ENCODE measurements around the gene COL1A1. TPM values are rescaled to one million over a fixed set of nuclear protein-coding genes. Genes with fewer than 3 reads are reported as not detected.

COL1A1 gene
- total and polyA plus RNA-seq, 4 donors = 8.3 to 72.5 (median 35.8) TPM

GRCh38 chr17:50133769-50134099 lies 67.7 kb downstream of the COL1A1 start:
- Histone ChIP-seq H3K4me3 (ENCODE audit: low read depth in 1 of 3, low read length in 3 of 3) (no peak overlapping the region), H3K36me3 (ENCODE audit: control insufficient read depth in 4 of 4, insufficient read depth in 3 of 4, low read depth in 1 of 4, low read length in 3 of 4) (peaks cover 5 to 24% (median 14%) of the 10 kb centered on the region in 4 donors), H3K27me3 (ENCODE audit: control insufficient read depth in 4 of 4, insufficient read depth in 4 of 4, low read length in 3 of 4) (no peaks in the 10 kb centered on the region), H3K4me1 (ENCODE audit: control insufficient read depth in 4 of 4, insufficient read depth in 4 of 4, low read length in 3 of 4) (peaks cover 0 to 5% (median 3%) of the 10 kb centered on the region in 4 donors), H3K27ac (ENCODE audit: low read depth in 1 of 2, low read length in 2 of 2) (no peak overlapping the region), H3K9me3 (ENCODE audit: control insufficient read depth in 4 of 4, low read length in 3 of 4) (no peaks in the 10 kb centered on the region), H3K9ac (ENCODE audit: low read depth in 1 of 2, low read length in 2 of 2) (no peak overlapping the region)
- TF ChIP-seq GABPA (IDR thresholded peaks at IDR 0.05 in 1 of 2, conservative IDR thresholded peaks at IDR 0.05 in 1 of 2) (no peak), EGR1 (IDR thresholded peaks at IDR 0.05; ENCODE audit: low read depth in 2 of 2) (no peak), YY1 (IDR thresholded peaks at IDR 0.05) (no peak), REST (IDR thresholded peaks at IDR 0.05) (no peak), FOXA2 (IDR thresholded peaks at IDR 0.05) (no peak), HNF4A (conservative IDR thresholded peaks at IDR 0.05) (no peak), FOXA1 (IDR thresholded peaks at IDR 0.05) (no peak), ZBTB33 (IDR thresholded peaks at IDR 0.05) (no peak), MAX (IDR thresholded peaks at IDR 0.05) (no peak), CTCF (IDR thresholded peaks at IDR 0.05; ENCODE audit: low read depth, low read length, missing input control) (no peak), ATF3 (IDR thresholded peaks at IDR 0.05) (no peak), TAF1 (conservative IDR thresholded peaks at IDR 0.05) (no peak), RAD21 (IDR thresholded peaks at IDR 0.05) (no peak), HNF4G (IDR thresholded peaks at IDR 0.05) (no peak), SP1 (IDR thresholded peaks at IDR 0.05) (no peak)
- DNase-seq (ENCODE audit: low spot score) = no peak
- 57% methylated on average over 16 of the region's 16 CpGs for whole genome bisulfite sequencing

Small RNAs within 50 kb of the gene (small RNA-seq; reads per million reads assigned to genes)
- not detected for gene SUMO2P7

Other genes with a start within 250 kb of the COL1A1 start
- gene DLX4, start 232.4 kb downstream of the COL1A1 start, total RNA-seq = not detected
- not detected for gene DLX4, start 232.4 kb downstream of the COL1A1 start, polyA plus RNA-seq
- not detected for gene DLX3, start 206.4 kb downstream of the COL1A1 start, total RNA-seq
- not detected for gene DLX3, start 206.4 kb downstream of the COL1A1 start, polyA plus RNA-seq
- 1 to 10 TPM in 1 of 2 donors, under 1 TPM in 1; 0.79 to 4.4 TPM for gene ITGA3, start 145.5 kb downstream of the COL1A1 start, total RNA-seq
- 1 to 10 TPM; 1.1 to 1.8 TPM for gene ITGA3, start 145.5 kb downstream of the COL1A1 start, polyA plus RNA-seq
- 10 to 100 TPM in 1 of 2 donors, 1 to 10 TPM in 1; 8.6 to 24.5 TPM for gene PDK2, start 106.3 kb downstream of the COL1A1 start, total RNA-seq
- gene PDK2, start 106.3 kb downstream of the COL1A1 start, polyA plus RNA-seq = 10 to 100 TPM; 32.4 to 36.6 TPM
- under 1 TPM; 0.50 to 0.84 TPM for gene SAMD14, start 71.5 kb downstream of the COL1A1 start, total RNA-seq
- gene SAMD14, start 71.5 kb downstream of the COL1A1 start, polyA plus RNA-seq = under 1 TPM in 1 of 2 donors, not detected in 1; 0.67 TPM
- 10 to 100 TPM in 1 of 2 donors, 1 to 10 TPM in 1; 7.4 to 26.1 TPM for gene PPP1R9B, start 51.0 kb downstream of the COL1A1 start, total RNA-seq
- 1 to 10 TPM in 1 of 2 donors, under 1 TPM in 1; 0.90 to 6.7 TPM for gene PPP1R9B, start 51.0 kb downstream of the COL1A1 start, polyA plus RNA-seq
- gene SGCA, start 35.6 kb downstream of the COL1A1 start, total RNA-seq = 1 to 10 TPM in 1 of 2 donors, not detected in 1; 1.3 TPM
- 1 to 10 TPM in 1 of 2 donors, under 1 TPM in 1; 0.31 to 1.2 TPM for gene SGCA, start 35.6 kb downstream of the COL1A1 start, polyA plus RNA-seq
- gene TMEM92, start 72.8 kb upstream of the COL1A1 start, total RNA-seq = 1 to 10 TPM in 1 of 2 donors, under 1 TPM in 1; 0.05 to 2.8 TPM
- 10 to 100 TPM in 1 of 2 donors, 1 to 10 TPM in 1; 5.3 to 17.9 TPM for gene TMEM92, start 72.8 kb upstream of the COL1A1 start, polyA plus RNA-seq
- gene XYLT2, start 144.5 kb upstream of the COL1A1 start, total RNA-seq = 10 to 100 TPM; 10.7 to 11.3 TPM
- 1 to 10 TPM; 5.3 to 5.7 TPM for gene XYLT2, start 144.5 kb upstream of the COL1A1 start, polyA plus RNA-seq
- gene MRPL27, start 171.6 kb upstream of the COL1A1 start, total RNA-seq = 10 to 100 TPM; 25.9 to 36.9 TPM
- gene MRPL27, start 171.6 kb upstream of the COL1A1 start, polyA plus RNA-seq = 10 to 100 TPM; 70.2 to 87.1 TPM
- gene EME1, start 171.6 kb upstream of the COL1A1 start, total RNA-seq = 1 to 10 TPM in 1 of 2 donors, under 1 TPM in 1; 0.08 to 3.4 TPM
- under 1 TPM; 0.26 to 0.43 TPM for gene EME1, start 171.6 kb upstream of the COL1A1 start, polyA plus RNA-seq
- 100 to 1,000 TPM in 1 of 2 donors, 10 to 100 TPM in 1; 58.2 to 136 TPM for gene LRRC59, start 195.9 kb upstream of the COL1A1 start, total RNA-seq
- 10 to 100 TPM; 21.4 to 93.1 TPM for gene LRRC59, start 195.9 kb upstream of the COL1A1 start, polyA plus RNA-seq
- 10 to 100 TPM; 18.9 to 34.3 TPM for gene ACSF2, start 224.6 kb upstream of the COL1A1 start, total RNA-seq
- gene ACSF2, start 224.6 kb upstream of the COL1A1 start, polyA plus RNA-seq = 10 to 100 TPM; 20.0 to 22.2 TPM

Data from liver (tissue), 10 donors.